Measurements from ENCODE around the gene PLOD1. TPM values are rescaled to one million over a fixed set of nuclear protein-coding genes. Genes with fewer than 3 reads are reported as not detected.

Gene PLOD1
- total RNA-seq, 1 experiment from 2014 or later = 64.1 TPM

GRCh38 chr1:11948822-11949458 is 14.4 kb downstream of the PLOD1 start:
- CTCF ChIA-PET = no interaction called here
- Histone ChIP-seq H3K4me2 (no peak overlapping the region), H4K20me1 (ENCODE audit: insufficient read depth) (no peaks in the 10 kb centered on the region), H3K36me3 (ENCODE audit: low read depth) (no peaks in the 10 kb centered on the region), H3K9me2 (ENCODE audit: insufficient read depth) (no peaks in the 10 kb centered on the region), H3K4me3 (no peak overlapping the region), H3K9me3 (ENCODE audit: insufficient read depth, low read depth) (no peaks in the 10 kb centered on the region), H3K27me3 (ENCODE audit: insufficient read depth, low read depth) (no peaks in the 10 kb centered on the region), H2AFZ (no peak overlapping the region), H3K27ac (no peak overlapping the region), H3F3A (ENCODE audit: insufficient read depth, low read depth) (no peaks in the 10 kb centered on the region), H3K4me1 (replicated peaks; ENCODE audit: insufficient read depth) (no peaks in the 10 kb centered on the region), H3K79me2 (ENCODE audit: low read depth) (no peaks in the 10 kb centered on the region)
- TF ChIP-seq EZH2 (IDR thresholded peaks at IDR 0.05; ENCODE audit: low read depth) (no peak), CTCF (conservative IDR thresholded peaks at IDR 0.05) (no peak)
- POLR2A ChIA-PET (ENCODE audit: unreplicated experiment) = no interaction called here
- no peak for DNase-seq
- intact Hi-C loops (cut with micrococcal nuclease; ENCODE audit: unreplicated experiment) = no loop called here
- BruUV-seq (replicated peaks) = no TSS peak

GRCh38 chr1:11951901-11952300 is 17.4 kb downstream of the PLOD1 start:
- POLR2A ChIA-PET (ENCODE audit: unreplicated experiment) = interaction anchor here (0.5 kb wide), 1 partner anchor 10 kb away, joined by 5 read pairs; no protein-coding TSS in a partner anchor
- H2AFZ ChIP-seq = no peak overlapping the region
- intact Hi-C loops (cut with micrococcal nuclease; ENCODE audit: unreplicated experiment) = no loop called here
- BruUV-seq (replicated peaks) = no TSS peak
- CTCF ChIA-PET = no interaction called here
- no peaks in the 10 kb centered on the region for H3K79me2 ChIP-seq (ENCODE audit: low read depth)
- no peak for TF ChIP-seq EZH2 (IDR thresholded peaks at IDR 0.05; ENCODE audit: low read depth)
- no peaks in the 10 kb centered on the region for H3K9me3 ChIP-seq (ENCODE audit: insufficient read depth, low read depth)
- H3K27me3 ChIP-seq (ENCODE audit: insufficient read depth, low read depth) = no peaks in the 10 kb centered on the region
- H3K4me3 ChIP-seq = no peak overlapping the region
- no peaks in the 10 kb centered on the region for H4K20me1 ChIP-seq (ENCODE audit: insufficient read depth)
- no peak overlapping the region for H3K27ac ChIP-seq
- H3K9me2 ChIP-seq (ENCODE audit: insufficient read depth) = no peaks in the 10 kb centered on the region
- H3K4me2 ChIP-seq = no peak overlapping the region
- no peaks in the 10 kb centered on the region for H3F3A ChIP-seq (ENCODE audit: insufficient read depth, low read depth)
- DNase-seq = no peak
- H3K36me3 ChIP-seq (ENCODE audit: low read depth) = no peaks in the 10 kb centered on the region
- H3K4me1 ChIP-seq (replicated peaks; ENCODE audit: insufficient read depth) = no peaks in the 10 kb centered on the region

DNA sequence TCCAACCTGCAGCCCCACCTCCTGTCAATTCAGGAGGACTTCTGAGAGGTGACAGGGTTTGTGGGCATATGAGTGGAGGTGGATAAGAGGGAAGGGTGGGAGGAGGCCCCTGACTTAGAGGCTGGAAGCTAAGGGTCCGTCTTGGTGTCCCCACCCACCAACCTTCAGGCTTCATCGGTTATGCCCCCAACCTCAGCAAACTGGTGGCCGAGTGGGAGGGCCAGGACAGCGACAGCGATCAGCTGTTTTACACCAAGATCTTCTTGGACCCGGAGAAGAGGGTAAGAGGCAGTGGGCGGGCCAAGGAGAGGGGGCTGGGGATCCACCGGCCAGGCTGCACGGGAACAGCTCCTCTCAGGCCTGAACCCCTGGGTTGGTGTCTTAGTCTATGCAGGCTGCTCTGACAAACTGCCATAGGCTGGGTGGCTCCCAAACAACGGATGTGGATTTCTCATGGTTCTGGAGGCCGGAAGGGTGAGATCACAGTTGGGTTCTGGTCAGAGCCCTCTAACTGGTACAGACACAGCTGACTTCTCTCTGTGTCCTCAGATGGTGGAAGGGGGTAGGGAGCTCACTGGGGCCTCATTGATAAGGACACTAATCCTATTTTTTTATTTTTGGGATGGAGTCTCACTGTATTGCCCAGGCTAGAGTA is 18.1 kb downstream of the PLOD1 start:
- DNase-seq = no peak
- TF ChIP-seq CTCF (conservative IDR thresholded peaks at IDR 0.05) (no peak), EZH2 (IDR thresholded peaks at IDR 0.05; ENCODE audit: low read depth) (no peak)
- Histone ChIP-seq H3K27ac (no peak overlapping the region), H2AFZ (no peak overlapping the region), H3K9me3 (ENCODE audit: insufficient read depth, low read depth) (no peaks in the 10 kb centered on the region), H3F3A (ENCODE audit: insufficient read depth, low read depth) (no peaks in the 10 kb centered on the region), H3K79me2 (ENCODE audit: low read depth) (no peaks in the 10 kb centered on the region), H3K27me3 (ENCODE audit: insufficient read depth, low read depth) (no peaks in the 10 kb centered on the region), H3K4me1 (replicated peaks; ENCODE audit: insufficient read depth) (no peaks in the 10 kb centered on the region), H3K4me2 (no peak overlapping the region), H3K9me2 (ENCODE audit: insufficient read depth) (no peaks in the 10 kb centered on the region), H3K36me3 (ENCODE audit: low read depth) (no peaks in the 10 kb centered on the region), H4K20me1 (ENCODE audit: insufficient read depth) (no peaks in the 10 kb centered on the region), H3K4me3 (no peak overlapping the region)
- POLR2A ChIA-PET (ENCODE audit: unreplicated experiment) = no interaction called here
- no TSS peak for BruUV-seq (replicated peaks)
- intact Hi-C loops (cut with micrococcal nuclease; ENCODE audit: unreplicated experiment) = no loop called here
- CTCF ChIA-PET = no interaction called here
